Body of pancreas (tissue), 4 donors: Measurements from ENCODE around the gene C3orf49.

Source experiments
- POLR2A ChIP-seq, 3 donors: fragments of 450-650 bp; IDR thresholded peaks; one replicate each; pipeline ENCODE4 v1.6.1; 2016; ENCODE audit warnings: antibody characterized with exemption in 3 of 3, mild to moderate bottlenecking in 2 of 3
- TF ChIP-seq, protein P1 (sequence below), 7 experiments: fragments of 450-650 bp in 4 of 7; fragments of 200-600 bp in 3 of 7; sonication (generic) in 3 of 7; IDR thresholded peaks; one replicate each; pipeline ENCODE4 v1.5.1; 2016 to 2019; ENCODE audit warnings: antibody characterized with exemption in 7 of 7

DNA sequence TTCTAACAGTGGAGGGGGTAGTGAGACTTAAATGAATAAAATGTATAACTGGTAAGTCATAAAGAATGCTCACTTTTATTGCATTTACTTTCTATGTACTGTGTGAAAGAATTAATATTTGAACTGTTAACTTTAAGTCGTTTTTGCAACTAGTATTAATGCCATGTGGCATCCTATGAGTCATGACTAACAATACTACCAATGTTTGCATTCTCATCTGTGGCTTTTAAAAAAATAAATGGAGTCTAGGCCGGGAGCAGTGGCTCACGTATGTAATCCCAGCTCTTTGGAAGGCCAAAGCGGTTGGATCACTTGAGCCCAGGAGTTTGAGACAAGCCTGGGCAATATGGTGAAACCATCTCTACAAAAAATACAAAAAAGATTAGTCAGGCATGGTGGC is 5.2 kb downstream of the C3orf49 start:
- TF ChIP-seq POLR2A (IDR thresholded peaks at IDR 0.05) = no peak
- TF ChIP-seq, protein P1, sequence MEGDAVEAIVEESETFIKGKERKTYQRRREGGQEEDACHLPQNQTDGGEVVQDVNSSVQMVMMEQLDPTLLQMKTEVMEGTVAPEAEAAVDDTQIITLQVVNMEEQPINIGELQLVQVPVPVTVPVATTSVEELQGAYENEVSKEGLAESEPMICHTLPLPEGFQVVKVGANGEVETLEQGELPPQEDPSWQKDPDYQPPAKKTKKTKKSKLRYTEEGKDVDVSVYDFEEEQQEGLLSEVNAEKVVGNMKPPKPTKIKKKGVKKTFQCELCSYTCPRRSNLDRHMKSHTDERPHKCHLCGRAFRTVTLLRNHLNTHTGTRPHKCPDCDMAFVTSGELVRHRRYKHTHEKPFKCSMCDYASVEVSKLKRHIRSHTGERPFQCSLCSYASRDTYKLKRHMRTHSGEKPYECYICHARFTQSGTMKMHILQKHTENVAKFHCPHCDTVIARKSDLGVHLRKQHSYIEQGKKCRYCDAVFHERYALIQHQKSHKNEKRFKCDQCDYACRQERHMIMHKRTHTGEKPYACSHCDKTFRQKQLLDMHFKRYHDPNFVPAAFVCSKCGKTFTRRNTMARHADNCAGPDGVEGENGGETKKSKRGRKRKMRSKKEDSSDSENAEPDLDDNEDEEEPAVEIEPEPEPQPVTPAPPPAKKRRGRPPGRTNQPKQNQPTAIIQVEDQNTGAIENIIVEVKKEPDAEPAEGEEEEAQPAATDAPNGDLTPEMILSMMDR (IDR thresholded peaks at IDR 0.05) = no peak
